ENCODE data around the gene CLDN25. TPM values are rescaled to one million over a fixed set of nuclear protein-coding genes. Genes with fewer than 3 reads are reported as not detected.

The CLDN25 gene
- polyA plus RNA-seq, 1 of the 3 experiments (the other 2 are of a cell fraction), result not detected

DNA sequence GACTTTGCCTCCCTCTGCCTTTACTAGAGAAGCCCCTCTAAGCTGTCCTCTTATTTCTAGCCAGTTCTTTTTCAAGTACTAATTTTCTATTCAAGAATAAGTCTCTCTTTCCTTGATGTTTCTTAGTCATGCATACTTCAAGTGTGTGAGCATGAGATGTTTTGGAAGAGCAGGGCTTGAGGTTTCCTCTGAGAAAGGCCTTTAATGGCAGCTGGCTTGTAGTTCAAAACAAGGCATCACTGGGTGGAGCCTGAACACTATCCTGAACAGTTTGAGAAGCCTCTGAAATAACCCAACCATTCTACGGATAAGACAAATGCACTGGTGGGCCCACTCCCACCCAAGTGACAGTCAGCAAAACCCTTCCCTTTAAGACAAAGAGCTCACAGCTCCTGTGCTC lies 37.6 kb downstream of the CLDN25 start (continued):
- TF ChIP-seq, protein P1, sequence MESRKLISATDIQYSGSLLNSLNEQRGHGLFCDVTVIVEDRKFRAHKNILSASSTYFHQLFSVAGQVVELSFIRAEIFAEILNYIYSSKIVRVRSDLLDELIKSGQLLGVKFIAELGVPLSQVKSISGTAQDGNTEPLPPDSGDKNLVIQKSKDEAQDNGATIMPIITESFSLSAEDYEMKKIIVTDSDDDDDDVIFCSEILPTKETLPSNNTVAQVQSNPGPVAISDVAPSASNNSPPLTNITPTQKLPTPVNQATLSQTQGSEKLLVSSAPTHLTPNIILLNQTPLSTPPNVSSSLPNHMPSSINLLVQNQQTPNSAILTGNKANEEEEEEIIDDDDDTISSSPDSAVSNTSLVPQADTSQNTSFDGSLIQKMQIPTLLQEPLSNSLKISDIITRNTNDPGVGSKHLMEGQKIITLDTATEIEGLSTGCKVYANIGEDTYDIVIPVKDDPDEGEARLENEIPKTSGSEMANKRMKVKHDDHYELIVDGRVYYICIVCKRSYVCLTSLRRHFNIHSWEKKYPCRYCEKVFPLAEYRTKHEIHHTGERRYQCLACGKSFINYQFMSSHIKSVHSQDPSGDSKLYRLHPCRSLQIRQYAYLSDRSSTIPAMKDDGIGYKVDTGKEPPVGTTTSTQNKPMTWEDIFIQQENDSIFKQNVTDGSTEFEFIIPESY (IDR thresholded peaks at IDR 0.05; ENCODE audit: borderline replicate concordance, low read depth), result no peak

DNA sequence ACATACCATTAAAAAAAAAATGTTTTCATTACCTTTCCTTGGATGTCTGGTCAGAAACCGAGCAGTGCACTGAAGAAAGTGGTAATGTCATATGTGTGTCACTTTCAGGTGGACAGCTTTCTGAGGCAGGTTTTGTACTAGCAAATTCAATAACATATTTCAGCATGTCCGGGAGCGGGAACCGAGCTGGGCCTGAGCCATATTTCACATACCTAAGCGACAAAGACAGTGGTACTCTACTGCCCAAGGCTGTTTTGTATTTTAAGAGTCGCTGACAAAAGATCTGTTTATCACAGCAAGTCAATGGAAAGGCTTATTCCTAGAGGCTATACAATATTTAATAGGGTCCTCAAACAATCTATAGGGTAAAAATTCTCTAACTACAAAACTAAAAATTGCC lies 38.0 kb downstream of the CLDN25 start:
- Histone ChIP-seq H4K20me1 (ENCODE audit: insufficient read depth) (no peaks in the 10 kb centered on the region), H3K4me3 (ENCODE audit: low read depth in 2 of 2, low read length in 1 of 2) (no peak overlapping the region), H3K9ac (no peak overlapping the region), H3K9me3 (no peaks in the 10 kb centered on the region), H3K27me3 (ENCODE audit: insufficient read depth) (no peaks in the 10 kb centered on the region), H3K79me2 (ENCODE audit: insufficient read depth) (no peaks in the 10 kb centered on the region), H3K9me2 (no peaks in the 10 kb centered on the region), H3K4me2 (no peak overlapping the region), H3K36me3 (replicated peaks in 1 of 2; ENCODE audit: control insufficient read depth in 1 of 2, insufficient read depth in 2 of 2, low read length in 1 of 2) (peaks cover 23 to 24% of the 10 kb centered on the region in 2 experiments), H3K27ac (ENCODE audit: low read depth in 2 of 2, low read length in 1 of 2) (no peak overlapping the region), H3K4me1 (ENCODE audit: control insufficient read depth in 1 of 2, insufficient read depth in 2 of 2, low read depth in 1 of 2, low read length in 1 of 2) (no peaks in the 10 kb centered on the region), H2AFZ (ENCODE audit: low read depth) (no peak overlapping the region), H3F3A (replicated peaks; ENCODE audit: insufficient read depth) (no peaks in the 10 kb centered on the region)
- TF ChIP-seq MEF2A (IDR thresholded peaks at IDR 0.05; ENCODE audit: borderline replicate concordance, low read depth) (no peak), SMC3 (IDR thresholded peaks at IDR 0.05; ENCODE audit: low read depth, low read length) (no peak)
- 89% methylated on average over 6 of the region's 6 CpGs for WGBS (ENCODE audit: low lambda C conversion rate)
- DNase-seq, result no peak
- POLR2A ChIA-PET, result no interaction called here
- CTCF ChIA-PET, result interaction anchor here (0.6 to 1.5 kb wide), 4 partner anchors 17 to 444 kb away, joined by 3 to 4 read pairs (median 3); no protein-coding TSS in a partner anchor

DNA sequence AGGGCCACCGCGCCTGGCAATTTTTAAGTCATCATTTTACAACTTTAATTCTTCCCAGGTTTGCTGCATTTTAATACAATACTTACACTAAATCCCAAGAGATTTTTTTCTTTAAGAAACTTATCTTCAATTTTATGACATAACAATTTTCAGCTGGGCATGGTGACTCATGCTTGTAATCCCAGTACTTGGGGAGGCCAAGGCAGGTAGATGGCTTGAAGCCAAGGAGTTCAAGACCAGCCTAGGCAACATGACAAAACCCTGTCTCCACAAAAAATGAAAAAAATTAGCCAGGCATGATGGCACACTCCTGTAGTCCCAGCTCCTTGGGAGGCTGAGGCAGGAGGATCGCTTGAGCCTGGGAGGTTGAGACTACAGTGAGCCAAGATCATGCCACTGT lies 38.8 kb downstream of the CLDN25 start:
- Histone ChIP-seq H3K9me2 (no peaks in the 10 kb centered on the region), H3K79me2 (ENCODE audit: insufficient read depth) (no peaks in the 10 kb centered on the region), H3K9me3 (no peaks in the 10 kb centered on the region), H3K4me1 (ENCODE audit: control insufficient read depth in 1 of 2, insufficient read depth in 2 of 2, low read depth in 1 of 2, low read length in 1 of 2) (no peaks in the 10 kb centered on the region), H4K20me1 (ENCODE audit: insufficient read depth) (no peaks in the 10 kb centered on the region), H3K27ac (ENCODE audit: low read depth in 2 of 2, low read length in 1 of 2) (no peak overlapping the region), H3K9ac (no peak overlapping the region), H3F3A (replicated peaks; ENCODE audit: insufficient read depth) (no peaks in the 10 kb centered on the region), H2AFZ (ENCODE audit: low read depth) (no peak overlapping the region), H3K4me3 (ENCODE audit: low read depth in 2 of 2, low read length in 1 of 2) (no peak overlapping the region), H3K4me2 (no peak overlapping the region), H3K36me3 (replicated peaks in 1 of 2; ENCODE audit: control insufficient read depth in 1 of 2, insufficient read depth in 2 of 2, low read length in 1 of 2) (peaks cover 24 to 29% of the 10 kb centered on the region in 2 experiments), H3K27me3 (ENCODE audit: insufficient read depth) (no peaks in the 10 kb centered on the region)
- POLR2A ChIA-PET, result no interaction called here
- 97% methylated on average over 3 of the region's 3 CpGs for WGBS (ENCODE audit: low lambda C conversion rate)
- TF ChIP-seq, protein P2, sequence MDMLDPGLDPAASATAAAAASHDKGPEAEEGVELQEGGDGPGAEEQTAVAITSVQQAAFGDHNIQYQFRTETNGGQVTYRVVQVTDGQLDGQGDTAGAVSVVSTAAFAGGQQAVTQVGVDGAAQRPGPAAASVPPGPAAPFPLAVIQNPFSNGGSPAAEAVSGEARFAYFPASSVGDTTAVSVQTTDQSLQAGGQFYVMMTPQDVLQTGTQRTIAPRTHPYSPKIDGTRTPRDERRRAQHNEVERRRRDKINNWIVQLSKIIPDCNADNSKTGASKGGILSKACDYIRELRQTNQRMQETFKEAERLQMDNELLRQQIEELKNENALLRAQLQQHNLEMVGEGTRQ (IDR thresholded peaks at IDR 0.05; ENCODE audit: borderline replicate concordance, low read depth, low read length), result no peak
- TF ChIP-seq FOXM1 (IDR thresholded peaks at IDR 0.05; ENCODE audit: low read depth) (no peak), SIN3A (IDR thresholded peaks at IDR 0.05; ENCODE audit: borderline replicate concordance, low read depth, low read length) (no peak), JUND (IDR thresholded peaks at IDR 0.05) (no peak), FOSL2 (IDR thresholded peaks at IDR 0.05; ENCODE audit: borderline replicate concordance, low read depth) (no peak)
- TF ChIP-seq, protein P3, sequence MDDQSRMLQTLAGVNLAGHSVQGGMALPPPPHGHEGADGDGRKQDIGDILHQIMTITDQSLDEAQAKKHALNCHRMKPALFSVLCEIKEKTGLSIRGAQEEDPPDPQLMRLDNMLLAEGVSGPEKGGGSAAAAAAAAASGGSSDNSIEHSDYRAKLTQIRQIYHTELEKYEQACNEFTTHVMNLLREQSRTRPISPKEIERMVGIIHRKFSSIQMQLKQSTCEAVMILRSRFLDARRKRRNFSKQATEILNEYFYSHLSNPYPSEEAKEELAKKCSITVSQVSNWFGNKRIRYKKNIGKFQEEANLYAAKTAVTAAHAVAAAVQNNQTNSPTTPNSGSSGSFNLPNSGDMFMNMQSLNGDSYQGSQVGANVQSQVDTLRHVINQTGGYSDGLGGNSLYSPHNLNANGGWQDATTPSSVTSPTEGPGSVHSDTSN (IDR thresholded peaks at IDR 0.05), result no peak
- CTCF ChIA-PET, result interaction anchor here (1.2 to 1.5 kb wide), 2 partner anchors 22 to 443 kb away, joined by 3 to 4 read pairs; no protein-coding TSS in a partner anchor
- no peak for DNase-seq

Data from SK-N-SH (cell line).